CMK (cell line): Measurements from ENCODE around the gene C7orf33.
A peak's percentile ranks its signal among the peaks of the same experiment; 100 is the strongest.
"Not testable (repeated sequence)": the region's sequence is repeated elsewhere in the genome, so short reads cannot be mapped to it uniquely, and the experiment has no call there.

Experiments
- DNase-seq: peaks from one replicate; pipeline ENCODE4 v3.0.0-alpha.2; 2010; ENCODE audit warnings: low read depth

Gene C7orf33

GRCh38 chr7:148590471-148590870 lies at the start of gene C7orf33:
C7orf33 (plus strand) TSS chr7:148590766; CDS start chr7:148590926, 160 bp downstream.
- DNase-seq, result no peak

- no peak for DNase-seq
Measured at GRCh38 chr7:148541891-148542504, 48.6 kb upstream of the C7orf33 start.

GRCh38 chr7:148543302-148543701 lies 47.3 kb upstream of the C7orf33 start:
- no peak for DNase-seq

GRCh38 chr7:148545172-148545571 lies 45.4 kb upstream of the C7orf33 start:
- no peak for DNase-seq

GRCh38 chr7:148545932-148546331 lies 44.6 kb upstream of the C7orf33 start:
- DNase-seq, result no peak

- DNase-seq, result no peak
Measured at GRCh38 chr7:148546857-148547256, 43.7 kb upstream of the C7orf33 start.

GRCh38 chr7:148547951-148548350 lies 42.6 kb upstream of the C7orf33 start:
- DNase-seq, result no peak

GRCh38 chr7:148553979-148554378 lies 36.6 kb upstream of the C7orf33 start:
- no peak for DNase-seq

GRCh38 chr7:148556892-148557291 lies 33.7 kb upstream of the C7orf33 start:
- DNase-seq, result no peak

- DNase-seq, result no peak
Measured at GRCh38 chr7:148558914-148559313, 31.7 kb upstream of the C7orf33 start.

GRCh38 chr7:148561099-148561498 lies 29.5 kb upstream of the C7orf33 start:
- DNase-seq, result no peak

GRCh38 chr7:148563583-148564274 lies 26.8 kb upstream of the C7orf33 start:
- DNase-seq, result no peak

GRCh38 chr7:148564275-148564951 lies 26.2 kb upstream of the C7orf33 start:
- DNase-seq, result not testable (repeated sequence)

GRCh38 chr7:148566736-148567135 lies 23.8 kb upstream of the C7orf33 start:
- no peak for DNase-seq

GRCh38 chr7:148567524-148567923 lies 23.0 kb upstream of the C7orf33 start:
- no peak for DNase-seq

GRCh38 chr7:148570510-148570909 lies 20.1 kb upstream of the C7orf33 start:
- no peak for DNase-seq

- not testable (repeated sequence) for DNase-seq
Measured at GRCh38 chr7:148570973-148571372, 19.6 kb upstream of the C7orf33 start.

- DNase-seq, result no peak
Measured at GRCh38 chr7:148571381-148571780, 19.2 kb upstream of the C7orf33 start.

- no peak for DNase-seq
Measured at GRCh38 chr7:148572067-148572522, 18.5 kb upstream of the C7orf33 start.

GRCh38 chr7:148573581-148573980 lies 17.0 kb upstream of the C7orf33 start:
- DNase-seq, result not testable (repeated sequence)

GRCh38 chr7:148575640-148576411 lies 14.7 kb upstream of the C7orf33 start:
- DNase-seq, result peak; percentile 4

- no peak for DNase-seq
Measured at GRCh38 chr7:148579366-148579765, 11.2 kb upstream of the C7orf33 start.
